Kidney capillary endothelial cell (primary cell): ENCODE data around the gene NACC2.
A peak's percentile ranks its signal among the peaks of the same experiment; 100 is the strongest.

Experiments used
- DNase-seq: peaks from one replicate; pipeline ENCODE4 v3.0.0-alpha.2; 2018; ENCODE audit warnings: low spot score

Gene NACC2

DNA sequence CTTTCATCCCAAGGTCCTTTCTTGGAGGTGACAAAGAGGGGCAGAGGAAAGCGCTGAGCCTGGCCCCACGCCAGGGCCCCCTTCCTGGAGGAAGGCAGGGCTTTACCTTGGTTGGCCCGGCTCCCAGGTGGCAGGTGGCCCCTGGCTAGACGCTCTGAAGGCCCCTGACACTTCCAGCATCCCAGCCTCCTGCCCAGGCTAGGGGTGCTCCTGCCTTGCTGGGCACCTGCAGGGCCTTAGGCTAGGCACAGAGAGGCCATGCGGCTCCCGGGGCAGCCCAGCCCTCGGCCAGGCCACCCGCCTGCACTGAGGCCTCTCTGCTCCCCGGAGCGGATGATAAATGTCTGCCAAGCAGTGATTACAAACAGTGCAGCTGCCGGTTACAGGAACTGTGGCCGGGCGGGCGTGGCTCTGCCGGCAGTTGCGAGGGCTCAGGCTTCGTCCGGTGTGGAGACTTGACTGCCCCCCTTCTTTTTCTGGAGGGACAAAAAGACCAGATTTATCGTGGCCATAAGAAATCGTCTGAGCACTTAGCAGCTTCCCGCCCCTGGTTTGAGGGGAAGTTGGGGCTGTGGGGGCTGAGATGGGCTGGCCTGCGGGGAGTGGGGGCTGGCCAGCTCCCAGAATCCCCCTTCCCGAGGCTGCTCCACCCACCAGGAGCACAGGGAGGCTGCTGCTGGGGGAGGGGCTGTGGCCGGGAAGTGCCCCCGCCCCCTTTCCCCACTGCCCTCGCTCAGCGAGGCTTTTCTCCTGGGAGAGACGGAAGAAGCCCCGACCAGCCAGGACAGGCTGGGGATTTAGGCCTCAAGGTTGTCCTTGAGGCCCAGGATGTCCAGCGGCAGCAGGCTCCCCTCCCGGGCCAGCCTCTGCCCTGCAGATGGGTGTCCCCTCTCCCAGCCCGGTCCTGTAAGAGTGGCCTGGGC, 102.3 kb downstream of the NACC2 start:
- DNase-seq = peak; percentile 72

DNA sequence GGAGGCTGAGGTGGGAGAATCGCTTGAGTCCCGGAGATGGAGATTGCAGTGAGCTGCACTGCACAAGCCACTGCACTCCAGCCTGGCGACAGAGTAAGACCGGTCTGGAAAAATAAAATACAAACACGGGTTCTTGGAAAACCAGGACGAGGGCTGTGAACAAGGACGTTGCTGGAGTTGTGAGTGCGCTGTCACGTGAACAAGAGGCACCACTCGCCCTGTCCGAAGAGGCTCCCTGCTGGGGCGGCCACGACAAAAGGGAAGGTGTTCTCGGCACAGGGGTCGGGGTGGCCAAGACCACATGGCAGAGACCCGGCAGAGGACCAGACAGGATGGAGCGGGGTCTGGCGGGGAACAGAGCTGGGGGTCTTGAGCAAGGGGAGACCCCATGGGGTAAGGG, 103.3 kb downstream of the NACC2 start:
- DNase-seq = no peak

- peak; percentile 78 for DNase-seq
Measured at GRCh38 chr9:135990468-135991429, 104.3 kb downstream of the NACC2 start.

DNA sequence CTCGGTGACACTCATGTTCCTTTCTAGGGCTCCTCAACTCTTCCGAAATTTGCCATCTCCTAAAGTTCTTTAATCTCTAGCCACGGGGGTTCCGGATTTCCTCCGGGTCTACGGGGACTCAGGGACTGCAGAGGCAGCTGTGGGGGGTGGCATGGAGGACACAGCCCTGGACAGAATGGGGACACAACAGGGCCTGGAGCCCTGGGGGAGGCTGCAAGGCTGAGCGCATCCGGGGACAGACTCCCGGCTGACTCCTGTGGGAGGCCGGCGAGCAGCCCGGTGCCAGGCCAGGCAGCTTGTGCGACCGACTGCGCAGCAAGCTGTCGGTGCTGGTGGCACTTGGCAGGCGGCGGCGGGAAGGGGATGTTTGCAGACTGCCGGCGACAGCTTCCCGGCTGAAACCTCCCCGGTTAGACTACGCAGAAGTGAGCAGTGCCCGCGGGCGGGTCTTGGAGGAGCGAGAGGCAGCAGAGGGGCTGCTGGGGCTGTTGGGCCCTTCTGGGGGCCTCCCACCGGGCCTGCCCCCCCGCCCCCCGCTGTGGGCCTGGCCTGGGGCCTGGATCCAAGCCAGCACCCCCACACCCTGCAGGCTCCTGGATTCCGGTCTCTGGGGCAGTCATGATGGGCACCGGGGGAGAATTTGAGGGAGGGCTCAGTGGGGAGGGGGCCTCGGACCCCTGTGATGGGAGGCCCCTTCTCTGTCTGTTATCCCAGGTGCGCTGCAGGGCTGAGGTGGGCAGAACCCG, 105.2 kb downstream of the NACC2 start:
- DNase-seq = no peak

GRCh38 chr9:135989157-135989556, 105.9 kb downstream of the NACC2 start:
- no peak for DNase-seq

DNA sequence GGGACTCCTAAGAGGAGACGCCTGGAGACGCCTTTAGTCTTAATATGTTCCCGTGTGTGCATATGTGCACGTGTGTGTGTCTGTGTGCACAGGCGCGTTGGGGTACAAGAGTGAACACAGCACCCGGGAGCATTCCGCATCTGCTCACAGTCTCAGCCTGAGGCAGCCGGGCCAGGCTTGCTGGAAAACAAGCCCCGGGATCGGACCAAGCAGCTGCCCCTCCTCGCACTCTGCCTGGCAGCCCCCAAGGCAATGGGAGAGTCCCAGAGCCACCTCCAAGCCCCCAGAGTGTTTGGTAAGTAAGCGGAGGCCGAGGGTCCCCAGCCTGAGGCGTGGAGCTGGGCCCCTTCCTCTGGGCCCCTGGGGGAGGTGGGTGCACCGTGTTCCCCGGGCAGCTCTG, 106.6 kb downstream of the NACC2 start:
- no peak for DNase-seq

GRCh38 chr9:135987838-135988404, 107.2 kb downstream of the NACC2 start:
- no peak for DNase-seq

GRCh38 chr9:135986605-135987004, 108.5 kb downstream of the NACC2 start:
- no peak for DNase-seq

GRCh38 chr9:135985889-135986288, 109.2 kb downstream of the NACC2 start:
- no peak for DNase-seq

GRCh38 chr9:135985459-135985774, 109.7 kb downstream of the NACC2 start:
- no peak for DNase-seq

DNA sequence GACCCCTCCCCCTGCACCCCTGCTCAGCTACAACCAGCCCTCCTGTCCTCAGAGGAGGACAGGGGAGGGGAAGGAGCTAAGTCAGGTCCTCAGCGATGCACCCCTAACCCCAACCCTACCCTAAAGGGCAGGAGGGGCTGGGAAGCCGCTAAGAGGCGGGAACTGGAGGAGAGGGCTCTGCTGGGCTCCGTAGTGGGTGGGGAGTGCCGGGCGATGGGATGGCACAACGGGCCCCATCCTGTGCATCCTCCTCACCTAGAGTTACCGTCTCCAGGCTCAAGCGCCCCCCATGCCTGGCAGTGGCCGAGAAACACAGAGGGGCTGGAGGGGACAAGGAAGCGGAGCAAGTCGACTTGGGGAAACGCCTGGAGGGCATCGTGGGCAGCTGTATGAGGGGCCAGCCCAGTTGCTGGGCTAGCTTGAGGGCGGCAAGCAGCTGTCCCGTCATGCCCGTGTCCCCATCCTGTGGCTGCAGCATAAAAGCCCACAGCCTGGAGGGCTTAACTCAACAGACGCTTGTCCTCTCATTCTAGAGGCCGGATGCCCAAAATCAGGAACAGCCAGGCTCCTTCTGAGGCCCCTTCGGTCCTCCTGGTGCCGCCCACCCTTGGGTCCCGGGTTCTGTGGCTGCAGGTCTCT, 110.9 kb downstream of the NACC2 start:
- DNase-seq = no peak

GRCh38 chr9:135983208-135984071, 111.6 kb downstream of the NACC2 start:
- DNase-seq = no peak

GRCh38 chr9:135982499-135983207, 112.4 kb downstream of the NACC2 start:
- no peak for DNase-seq

GRCh38 chr9:135980926-135981630, 114.0 kb downstream of the NACC2 start:
- DNase-seq = no peak

DNA sequence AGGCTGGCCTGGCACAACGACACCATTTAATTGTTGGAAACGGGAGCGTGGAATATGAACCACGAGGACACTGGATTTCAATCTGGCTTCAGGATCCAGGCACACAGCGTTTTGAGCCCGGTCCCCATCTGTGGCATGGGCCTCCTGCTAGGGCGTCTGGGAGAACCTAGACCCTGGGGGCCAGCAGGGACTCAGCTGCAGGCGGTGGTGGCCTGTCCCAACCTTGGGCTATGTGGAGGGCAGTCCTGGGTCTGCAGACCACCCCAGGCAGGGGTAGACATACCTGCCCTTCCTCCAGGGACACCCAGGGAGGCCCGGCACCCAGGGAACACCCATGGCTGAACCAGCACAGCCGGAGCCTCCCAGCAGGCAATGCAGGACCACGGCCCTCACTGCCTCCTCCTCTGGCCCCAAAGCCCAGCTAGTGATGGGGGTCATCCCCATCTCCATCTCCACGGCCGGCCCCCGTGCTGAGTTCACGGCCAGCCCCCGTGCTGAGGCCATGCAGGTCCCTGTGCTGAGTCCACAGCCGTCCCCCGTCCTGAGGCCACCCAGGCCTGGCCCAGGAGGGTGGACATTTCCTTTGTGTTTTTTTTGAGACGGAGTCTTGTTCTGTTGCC, 115.4 kb downstream of the NACC2 start:
- no peak for DNase-seq

- no peak for DNase-seq
Measured at GRCh38 chr9:135978642-135979546, 116.2 kb downstream of the NACC2 start.

DNA sequence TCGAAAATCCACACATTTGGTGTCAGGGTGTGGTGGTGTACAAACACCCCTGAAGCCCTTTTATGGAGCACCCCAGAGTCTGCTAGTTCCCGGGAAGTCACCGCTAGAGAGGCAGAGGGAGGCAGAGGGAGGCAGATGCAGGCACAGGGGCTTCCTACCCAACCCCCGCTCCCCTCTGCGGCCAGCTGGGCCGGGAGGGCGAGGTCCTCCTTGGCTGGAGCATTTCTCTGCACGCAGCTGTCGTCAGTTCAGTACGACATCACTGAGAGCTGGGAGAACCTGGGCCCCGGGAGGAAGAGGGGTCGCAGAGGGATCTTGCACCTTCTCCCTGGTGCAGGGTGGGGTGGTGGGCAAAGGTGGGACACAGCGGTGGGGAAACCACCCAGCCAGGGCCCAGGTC, 118.1 kb downstream of the NACC2 start:
- DNase-seq = no peak

DNA sequence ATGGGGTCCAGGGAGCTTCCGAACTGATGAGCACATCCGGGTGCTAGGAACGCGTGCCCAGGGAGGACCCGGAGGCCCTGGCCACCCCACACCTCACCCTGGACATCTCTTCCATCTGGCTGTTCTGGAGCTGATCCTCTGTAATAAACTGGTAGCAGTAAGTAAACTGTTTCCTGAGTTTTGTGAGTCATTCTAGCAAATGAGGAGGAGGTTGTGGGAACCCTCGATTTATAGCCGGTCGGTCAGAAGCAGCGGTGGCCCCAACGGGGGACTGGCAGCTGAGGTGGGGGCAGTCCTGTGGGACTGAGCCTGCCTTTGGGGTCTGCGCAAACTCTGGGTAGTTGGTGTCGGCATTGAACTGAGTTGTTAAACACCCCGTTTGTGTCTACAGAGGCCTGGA, 118.6 kb downstream of the NACC2 start:
- no peak for DNase-seq
